ENCODE results near the gene ATOH8. TPM values are rescaled to one million over a fixed set of nuclear protein-coding genes. Genes with fewer than 3 reads are reported as not detected.

The ATOH8 gene
- total RNA-seq, 1 experiment from 2014 or later: 0.20 TPM

- Histone ChIP-seq H3K23ac (ENCODE audit: insufficient read length, low read depth, low read length) (no peak overlapping the region), H2BK15ac (ENCODE audit: low read depth, low read length) (no peak overlapping the region), H3K18ac (ENCODE audit: insufficient read length, low read depth, low read length) (no peak overlapping the region), H2BK20ac (ENCODE audit: low read depth, low read length, poor library complexity, severe bottlenecking) (no peak overlapping the region), H3K4me2 (ENCODE audit: insufficient read depth, insufficient read length, low read length) (no peak overlapping the region), H3K9me3 (ENCODE audit: control insufficient read depth, low read depth, low read length) (no peaks in the 10 kb centered on the region), H3K27ac (ENCODE audit: insufficient read length, low read depth, low read length) (no peak overlapping the region), H4K91ac (ENCODE audit: insufficient read length, low read depth, low read length) (no peak overlapping the region), H2BK120ac (ENCODE audit: low read depth, low read length, poor library complexity, severe bottlenecking) (no peak overlapping the region), H3K56ac (ENCODE audit: insufficient read length, low read depth, low read length) (no peak overlapping the region), H2AFZ (ENCODE audit: low read length) (no peak overlapping the region), H3K79me1 (ENCODE audit: insufficient read depth, low read depth, low read length, poor library complexity, severe bottlenecking) (no peaks in the 10 kb centered on the region), H3K23me2 (ENCODE audit: insufficient read length, low read depth, low read length, poor library complexity, severe bottlenecking) (no peaks in the 10 kb centered on the region), H4K20me1 (ENCODE audit: control insufficient read depth, insufficient read depth, insufficient read length) (no peaks in the 10 kb centered on the region), H2AK5ac (ENCODE audit: insufficient read length, low read length) (no peak overlapping the region), H3K4me1 (ENCODE audit: insufficient read depth, low read length) (no peaks in the 10 kb centered on the region; the same call in 1 of the 2 replicates), H3K27me3 (ENCODE audit: insufficient read depth, low read length) (no peaks in the 10 kb centered on the region), H4K5ac (ENCODE audit: insufficient read length, low read depth, low read length) (no peak overlapping the region), H3K9ac (ENCODE audit: extremely low read depth, insufficient read length, low read length) (no peak overlapping the region), H3T11ph (ENCODE audit: low read length) (no peak overlapping the region), H4K8ac (replicated peaks; ENCODE audit: insufficient read length, low read depth, low read length) (no peak overlapping the region), H3K4ac (ENCODE audit: low read depth, low read length) (no peak overlapping the region), H3K14ac (ENCODE audit: insufficient read depth, low read length) (no peak overlapping the region; the same call in 1 of the 2 replicates), H3K79me2 (ENCODE audit: insufficient read depth, low read length) (no peaks in the 10 kb centered on the region), H2BK5ac (ENCODE audit: insufficient read length, low read length) (no peak overlapping the region), H2BK12ac (ENCODE audit: insufficient read length, low read depth, low read length) (no peak overlapping the region)
- Mint-ChIP-seq H3K27ac (no peak overlapping the region), H3K4me3 (no peak overlapping the region), H3K4me1 (peaks cover 15 to 30% of the 10 kb centered on the region in 2 experiments), H3K36me3 (ENCODE audit: insufficient read depth in 1 of 3, low read depth in 3 of 3) (no peaks in the 10 kb centered on the region; a peak in 1 of 7 replicates), H3K27me3 (ENCODE audit: low read depth) (peaks cover 3% of the 10 kb centered on the region), H3K9me3 (no peaks in the 10 kb centered on the region)
- no peak for DNase-seq
- no CpG with 5 or more reads among the region's 5 CpGs for WGBS (ENCODE audit: extremely low coverage, insufficient read length, low lambda C conversion rate)
- TF ChIP-seq, protein P1, sequence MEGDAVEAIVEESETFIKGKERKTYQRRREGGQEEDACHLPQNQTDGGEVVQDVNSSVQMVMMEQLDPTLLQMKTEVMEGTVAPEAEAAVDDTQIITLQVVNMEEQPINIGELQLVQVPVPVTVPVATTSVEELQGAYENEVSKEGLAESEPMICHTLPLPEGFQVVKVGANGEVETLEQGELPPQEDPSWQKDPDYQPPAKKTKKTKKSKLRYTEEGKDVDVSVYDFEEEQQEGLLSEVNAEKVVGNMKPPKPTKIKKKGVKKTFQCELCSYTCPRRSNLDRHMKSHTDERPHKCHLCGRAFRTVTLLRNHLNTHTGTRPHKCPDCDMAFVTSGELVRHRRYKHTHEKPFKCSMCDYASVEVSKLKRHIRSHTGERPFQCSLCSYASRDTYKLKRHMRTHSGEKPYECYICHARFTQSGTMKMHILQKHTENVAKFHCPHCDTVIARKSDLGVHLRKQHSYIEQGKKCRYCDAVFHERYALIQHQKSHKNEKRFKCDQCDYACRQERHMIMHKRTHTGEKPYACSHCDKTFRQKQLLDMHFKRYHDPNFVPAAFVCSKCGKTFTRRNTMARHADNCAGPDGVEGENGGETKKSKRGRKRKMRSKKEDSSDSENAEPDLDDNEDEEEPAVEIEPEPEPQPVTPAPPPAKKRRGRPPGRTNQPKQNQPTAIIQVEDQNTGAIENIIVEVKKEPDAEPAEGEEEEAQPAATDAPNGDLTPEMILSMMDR (conservative IDR thresholded peaks at IDR 0.05): no peak
These were observed 27.2 kb downstream of the ATOH8 start for GRCh38 chr2:85781013-85781332.
